ENCODE measurements around the gene CPVL.

The CPVL gene

GRCh38 chr7:29146057-29146706 lies at the start of gene CPVL:
TSS of gene CPVL (minus strand) at chr7:29146537. CDS start at chr7:29121061, 25,476 bp downstream.
- DNase-seq (ENCODE audit: low read depth), result no peak

- DNase-seq (ENCODE audit: low read depth), result no peak
Observed at GRCh38 chr7:29194594-29195427, 48.5 kb upstream of the CPVL start, which contains the start of gene CHN2. TSS of gene CHN2 (plus strand) at chr7:29194775.

DNA sequence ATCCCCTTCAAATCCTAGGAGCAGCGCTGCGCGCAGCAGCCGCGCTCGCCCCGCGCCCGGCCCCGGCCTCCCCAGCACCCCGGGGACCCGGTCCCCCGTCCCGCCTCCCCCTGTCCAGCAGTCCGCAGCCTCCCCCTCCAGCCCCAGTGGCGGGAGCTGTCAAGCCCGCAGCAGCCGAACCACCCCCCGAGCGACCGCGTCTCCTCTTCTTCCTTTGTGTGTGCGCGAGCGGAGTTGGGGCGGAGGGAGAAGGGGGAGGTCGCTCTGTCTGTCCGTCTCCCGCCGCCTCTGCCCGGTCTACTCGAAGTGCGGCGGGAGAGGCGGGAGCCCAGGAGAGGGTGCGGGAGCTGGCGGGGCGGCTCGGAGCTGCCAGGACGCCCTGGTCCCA lies 47.9 kb upstream of the CPVL start:
- DNase-seq (ENCODE audit: low read depth), result no peak

- DNase-seq (ENCODE audit: low read depth), result no peak
Observed at GRCh38 chr7:29193316-29194205, 47.2 kb upstream of the CPVL start.

GRCh38 chr7:29192811-29193210 lies 46.5 kb upstream of the CPVL start:
- no peak for DNase-seq (ENCODE audit: low read depth)

GRCh38 chr7:29192323-29192722 lies 46.0 kb upstream of the CPVL start:
- DNase-seq (ENCODE audit: low read depth), result no peak

- DNase-seq (ENCODE audit: low read depth), result no peak
Observed at GRCh38 chr7:29190349-29191045, 44.2 kb upstream of the CPVL start.

GRCh38 chr7:29189743-29190201 lies 43.4 kb upstream of the CPVL start:
- no peak for DNase-seq (ENCODE audit: low read depth)

DNA sequence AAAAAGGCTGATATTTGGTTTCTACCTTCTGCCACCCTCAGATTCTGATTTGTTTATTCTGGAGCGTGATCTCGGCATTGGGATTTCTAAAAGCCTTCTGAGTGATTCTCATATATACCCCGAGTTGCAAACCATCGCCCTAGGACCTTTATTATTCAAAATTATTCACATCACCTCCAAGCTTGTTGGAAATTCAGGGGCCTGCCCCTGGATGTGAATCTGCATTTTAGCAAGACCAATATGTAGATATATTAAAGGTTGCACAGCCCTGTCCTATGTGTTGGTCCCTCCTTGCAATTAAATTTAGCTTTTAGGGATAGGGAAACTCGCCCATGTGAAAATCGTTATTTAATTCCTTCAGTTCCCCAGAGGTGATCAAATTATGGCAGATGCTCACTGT lies 39.3 kb upstream of the CPVL start:
- no peak for DNase-seq (ENCODE audit: low read depth)

GRCh38 chr7:29184599-29184998 lies 38.3 kb upstream of the CPVL start:
- DNase-seq (ENCODE audit: low read depth), result no peak

DNA sequence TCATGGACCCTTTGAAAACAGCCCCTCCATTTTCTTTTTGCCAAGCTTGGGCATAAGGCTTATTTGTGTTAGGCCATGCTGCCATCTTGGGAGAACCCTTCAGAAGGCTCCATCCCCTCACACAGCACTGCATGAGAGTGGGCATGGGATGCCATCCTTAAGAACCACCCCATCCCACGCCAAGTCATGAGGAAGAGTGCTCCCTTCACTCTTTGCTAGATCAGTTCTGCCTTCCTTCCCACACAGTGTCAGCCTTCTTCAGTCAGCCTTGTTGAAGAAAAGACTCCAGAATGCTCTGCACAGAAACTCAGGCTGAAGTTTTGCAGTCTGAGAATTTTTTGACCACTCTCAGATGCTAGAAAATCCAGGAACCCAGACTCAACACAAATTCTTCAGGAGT lies 32.8 kb upstream of the CPVL start:
- DNase-seq (ENCODE audit: low read depth), result no peak

GRCh38 chr7:29177963-29178600 lies 31.7 kb upstream of the CPVL start:
- no peak for DNase-seq (ENCODE audit: low read depth)

GRCh38 chr7:29173458-29173857 lies 27.1 kb upstream of the CPVL start:
- no peak for DNase-seq (ENCODE audit: low read depth)

DNA sequence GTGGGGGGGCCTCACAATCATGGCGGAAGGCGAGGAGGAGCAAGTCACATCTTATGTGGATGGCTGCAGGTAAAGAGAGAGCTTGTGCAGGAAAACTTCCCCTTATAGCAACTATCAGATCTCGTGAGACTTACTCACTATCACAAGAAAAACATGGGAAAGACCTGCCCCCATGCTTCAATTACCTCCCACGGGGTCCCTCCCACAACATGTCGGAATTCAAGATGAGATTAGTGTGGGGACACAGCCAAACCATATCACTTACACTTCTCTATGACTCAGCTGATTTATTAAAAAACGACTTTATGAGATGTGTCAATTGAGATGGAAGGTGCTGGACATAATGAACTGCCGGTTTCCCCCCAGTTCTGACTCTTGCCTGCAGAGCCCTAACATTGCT lies 24.4 kb upstream of the CPVL start:
- no peak for DNase-seq (ENCODE audit: low read depth)

GRCh38 chr7:29167721-29168120 lies 21.4 kb upstream of the CPVL start:
- DNase-seq (ENCODE audit: low read depth), result no peak

DNA sequence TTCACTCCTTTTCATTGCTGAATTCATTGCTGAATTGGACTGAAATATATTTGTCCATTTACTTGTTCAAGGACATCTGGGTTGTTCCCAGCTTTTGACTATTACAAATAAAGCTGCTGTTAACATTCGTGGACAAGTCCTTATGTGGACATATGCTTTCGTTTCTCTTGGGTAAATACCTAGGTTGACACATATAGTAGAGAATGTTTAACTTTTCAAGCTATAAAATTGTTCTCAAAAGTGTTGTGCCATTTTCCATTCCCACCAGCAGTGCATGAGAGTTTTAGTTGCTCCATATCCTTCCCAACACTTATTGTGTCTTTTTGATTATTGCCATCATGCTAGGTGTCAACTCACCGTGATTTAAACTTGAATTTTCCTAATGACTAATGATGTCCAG lies 17.5 kb upstream of the CPVL start:
- no peak for DNase-seq (ENCODE audit: low read depth)

- no peak for DNase-seq (ENCODE audit: low read depth)
Observed at GRCh38 chr7:29162577-29162976, 16.2 kb upstream of the CPVL start.

DNA sequence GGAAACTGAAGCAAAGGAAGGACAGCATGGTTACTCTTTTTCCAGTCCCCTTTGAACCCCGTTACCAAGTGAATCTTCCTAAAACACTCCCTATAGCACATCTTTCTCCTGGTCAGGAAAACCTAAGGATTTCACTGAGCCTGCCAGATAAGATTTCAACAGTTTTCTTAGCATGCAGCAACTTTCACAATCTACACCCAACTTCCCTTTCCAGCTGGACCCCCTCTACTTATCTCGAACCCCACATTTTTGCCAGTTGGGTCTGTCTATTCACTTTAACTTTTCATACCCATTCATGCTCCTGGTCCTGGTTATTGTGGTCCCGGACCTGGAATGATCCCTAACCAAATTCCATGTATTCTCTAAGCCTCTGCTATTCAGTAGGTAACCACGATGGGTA lies 14.9 kb upstream of the CPVL start:
- DNase-seq (ENCODE audit: low read depth), result no peak

- DNase-seq (ENCODE audit: low read depth), result no peak
Observed at GRCh38 chr7:29160080-29160479, 13.7 kb upstream of the CPVL start.

DNA sequence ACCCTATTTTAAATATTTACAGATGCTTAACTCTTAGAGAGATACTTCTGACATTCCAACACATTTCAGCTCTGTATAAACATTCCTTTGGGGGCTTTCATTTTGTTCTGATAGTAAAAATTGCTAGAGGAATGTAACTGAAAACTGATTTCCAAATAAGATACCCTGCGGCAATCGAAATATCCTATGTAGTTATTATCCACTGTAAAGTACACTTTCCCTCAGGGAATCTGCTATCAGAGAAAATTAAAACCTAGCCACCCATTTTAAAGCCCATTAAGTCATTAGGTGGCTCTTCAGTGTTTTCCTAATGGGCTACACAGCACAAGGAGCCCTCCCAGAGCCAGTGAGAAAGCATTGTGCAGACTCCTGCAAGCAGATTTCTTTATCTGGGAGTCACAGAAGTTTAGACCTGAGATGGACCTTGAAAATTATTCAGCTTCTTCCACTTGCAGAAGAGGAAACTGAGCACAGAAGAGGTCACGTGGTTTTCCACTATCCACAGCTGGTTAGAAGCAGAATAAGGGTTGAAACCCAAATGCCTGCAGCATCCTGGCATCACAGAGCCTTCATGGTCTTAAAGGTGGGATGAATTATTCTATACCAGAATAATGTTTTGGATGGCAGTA lies 12.6 kb upstream of the CPVL start:
- no peak for DNase-seq (ENCODE audit: low read depth)

- no peak for DNase-seq (ENCODE audit: low read depth)
Observed at GRCh38 chr7:29156907-29157452, 10.6 kb upstream of the CPVL start.
